ENCODE results near the gene DNAJC6.

DNA sequence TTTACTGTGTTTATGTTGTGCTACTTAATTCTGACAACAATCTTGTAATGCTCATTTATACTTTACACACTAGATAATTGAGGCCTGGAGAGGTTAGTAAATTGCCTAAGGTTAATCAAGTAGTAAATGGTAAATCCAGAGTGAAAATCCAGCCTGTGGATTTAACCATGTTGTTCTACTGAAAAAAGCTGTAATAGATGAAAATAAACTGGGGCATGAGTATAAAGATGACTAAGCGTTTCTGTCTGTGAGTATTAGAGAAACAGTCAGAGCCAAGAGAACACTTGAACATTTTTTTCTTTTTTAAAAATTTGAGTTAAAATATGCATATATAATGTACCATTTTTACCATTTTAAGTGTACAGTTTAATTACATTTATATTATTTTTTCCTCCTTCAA lies 63.2 kb downstream of the DNAJC6 start:
- TF ChIP-seq POLR2A (IDR thresholded peaks at IDR 0.05; ENCODE audit: low read depth, low read length) (no peak), POLR2AphosphoS5 (IDR thresholded peaks at IDR 0.05; ENCODE audit: low read depth, low read length) (no peak), TAF1 (IDR thresholded peaks at IDR 0.05; ENCODE audit: borderline replicate concordance, low read depth, low read length) (no peak)
